ENCODE data around the gene ZNF804B.

Gene ZNF804B

GRCh38 chr7:89247207-89247606 is 487.7 kb downstream of the ZNF804B start:
- Mint-ChIP-seq H3K27me3 (ENCODE audit: low read depth) (no peaks in the 10 kb centered on the region), H3K4me3 (no peak overlapping the region), H3K27ac (no peak overlapping the region), H3K36me3 (ENCODE audit: low read depth) (no peaks in the 10 kb centered on the region), H3K4me1 (no peaks in the 10 kb centered on the region), H3K9me3 (peaks cover 27% of the 10 kb centered on the region)
- TF ChIP-seq CTCF (IDR thresholded peaks at IDR 0.05; ENCODE audit: unreplicated experiment in 3 of 3) = no peak

- Mint-ChIP-seq H3K9me3 (peaks cover 4% of the 10 kb centered on the region), H3K4me3 (no peak overlapping the region), H3K27ac (no peak overlapping the region), H3K36me3 (ENCODE audit: low read depth) (no peaks in the 10 kb centered on the region), H3K27me3 (ENCODE audit: low read depth) (no peaks in the 10 kb centered on the region), H3K4me1 (no peaks in the 10 kb centered on the region)
- TF ChIP-seq CTCF (IDR thresholded peaks at IDR 0.05; ENCODE audit: unreplicated experiment in 3 of 3) = no peak
Observed at GRCh38 chr7:89259085-89259484, 499.6 kb downstream of the ZNF804B start.

- Mint-ChIP-seq H3K27ac (no peak overlapping the region), H3K4me1 (peaks cover 12% of the 10 kb centered on the region), H3K36me3 (ENCODE audit: low read depth) (no peaks in the 10 kb centered on the region), H3K27me3 (ENCODE audit: low read depth) (no peaks in the 10 kb centered on the region), H3K4me3 (no peak overlapping the region), H3K9me3 (peaks cover 4% of the 10 kb centered on the region)
- TF ChIP-seq CTCF (IDR thresholded peaks at IDR 0.05; ENCODE audit: unreplicated experiment in 3 of 3) = no peak
Observed at GRCh38 chr7:89264126-89264525, 504.6 kb downstream of the ZNF804B start.

GRCh38 chr7:89265631-89266030 is 506.1 kb downstream of the ZNF804B start:
- peak overlapping the region; percentile 70 to 80 (median 72) for H3K27ac Mint-ChIP-seq
- H3K36me3 Mint-ChIP-seq (ENCODE audit: low read depth) = no peaks in the 10 kb centered on the region
- H3K4me1 Mint-ChIP-seq = peaks cover 12% of the 10 kb centered on the region
- no peak overlapping the region for H3K4me3 Mint-ChIP-seq
- no peak for TF ChIP-seq CTCF (IDR thresholded peaks at IDR 0.05; ENCODE audit: unreplicated experiment in 3 of 3)
- no peaks in the 10 kb centered on the region for H3K27me3 Mint-ChIP-seq (ENCODE audit: low read depth)
- no peaks in the 10 kb centered on the region for H3K9me3 Mint-ChIP-seq

GRCh38 chr7:89283302-89283701 is 523.8 kb downstream of the ZNF804B start:
- no peaks in the 10 kb centered on the region for H3K4me1 Mint-ChIP-seq
- H3K4me3 Mint-ChIP-seq = no peak overlapping the region
- no peak for TF ChIP-seq CTCF (IDR thresholded peaks at IDR 0.05; ENCODE audit: unreplicated experiment in 3 of 3)
- no peak overlapping the region for H3K27ac Mint-ChIP-seq
- no peaks in the 10 kb centered on the region for H3K36me3 Mint-ChIP-seq (ENCODE audit: low read depth)
- H3K9me3 Mint-ChIP-seq = no peaks in the 10 kb centered on the region
- H3K27me3 Mint-ChIP-seq (ENCODE audit: low read depth) = no peaks in the 10 kb centered on the region

- TF ChIP-seq CTCF (IDR thresholded peaks at IDR 0.05; ENCODE audit: unreplicated experiment in 3 of 3) = no peak
- H3K27me3 Mint-ChIP-seq (ENCODE audit: low read depth) = no peaks in the 10 kb centered on the region
- H3K9me3 Mint-ChIP-seq = no peaks in the 10 kb centered on the region
- no peaks in the 10 kb centered on the region for H3K36me3 Mint-ChIP-seq (ENCODE audit: low read depth)
- H3K4me1 Mint-ChIP-seq = peaks cover 12% of the 10 kb centered on the region
- no peak overlapping the region for H3K27ac Mint-ChIP-seq
- no peak overlapping the region for H3K4me3 Mint-ChIP-seq
Observed at GRCh38 chr7:89308535-89308934, 549.0 kb downstream of the ZNF804B start.

Measured in nephron (organoid).